ENCODE data around the gene LRIT2.
"Not testable (repeated sequence)": the region's sequence is repeated elsewhere in the genome, so short reads cannot be mapped to it uniquely, and the experiment has no call there.

LRIT2 gene

DNA sequence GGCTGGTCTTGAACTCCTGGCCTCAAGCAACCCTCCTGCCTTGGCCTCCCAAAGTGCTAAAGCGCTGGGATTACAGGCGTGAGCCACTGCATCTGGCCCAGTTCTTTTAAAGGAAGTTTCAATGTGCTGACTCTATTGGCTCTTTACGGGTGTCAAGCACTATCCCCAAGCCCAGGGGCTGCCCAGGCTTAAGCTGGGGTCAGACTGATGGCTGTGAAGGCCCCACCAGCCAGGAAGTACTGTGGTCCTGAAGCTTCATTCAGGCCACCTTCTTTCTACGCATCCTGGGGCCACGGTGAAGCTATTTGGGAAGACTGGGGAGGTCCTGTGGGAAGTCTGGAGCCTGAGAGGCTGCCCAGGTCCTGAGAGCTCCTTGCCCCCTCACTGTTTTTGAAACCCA, 43.7 kb downstream of the LRIT2 start:
- Histone ChIP-seq H3K4me1 (no peaks in the 10 kb centered on the region), H3K9me3 (no peaks in the 10 kb centered on the region), H3K4me3 (no peak overlapping the region), H3K27me3 (peaks cover 0 to 7% of the 10 kb centered on the region in 2 donors), H3K36me3 (no peaks in the 10 kb centered on the region), H3K27ac (no peak overlapping the region)
- DNase-seq, result no peak
- TF ChIP-seq CTCF (IDR thresholded peaks at IDR 0.05), result no peak
- intact Hi-C loops (cut with DNase I; ENCODE audit: low total_unique reads), result no loop called here

DNA sequence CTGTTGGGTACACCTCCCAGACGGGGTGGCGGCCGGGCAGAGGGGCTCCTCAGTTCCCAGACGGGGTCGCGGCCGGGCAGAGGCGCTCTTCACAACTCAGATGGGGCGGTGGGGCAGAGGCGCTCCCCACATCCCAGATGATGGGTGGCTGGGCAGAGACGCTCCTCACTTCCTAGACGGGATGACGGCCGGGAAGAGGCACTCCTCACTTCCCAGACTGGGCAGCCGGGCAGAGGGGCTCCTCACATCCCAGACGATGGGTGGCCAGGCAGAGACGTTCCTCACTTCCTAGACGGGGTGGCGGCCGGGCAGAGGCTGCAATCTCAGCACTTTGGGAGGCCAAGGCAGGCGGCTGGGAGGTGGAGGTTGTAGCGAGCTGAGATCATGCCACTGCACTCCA, 45.0 kb downstream of the LRIT2 start:
- H3K27ac ChIP-seq; intact Hi-C loops (cut with DNase I; ENCODE audit: low total_unique reads); H3K9me3 ChIP-seq; H3K4me3 ChIP-seq; DNase-seq; H3K27me3 ChIP-seq; H3K36me3 ChIP-seq; H3K4me1 ChIP-seq: not testable (repeated sequence)

DNA sequence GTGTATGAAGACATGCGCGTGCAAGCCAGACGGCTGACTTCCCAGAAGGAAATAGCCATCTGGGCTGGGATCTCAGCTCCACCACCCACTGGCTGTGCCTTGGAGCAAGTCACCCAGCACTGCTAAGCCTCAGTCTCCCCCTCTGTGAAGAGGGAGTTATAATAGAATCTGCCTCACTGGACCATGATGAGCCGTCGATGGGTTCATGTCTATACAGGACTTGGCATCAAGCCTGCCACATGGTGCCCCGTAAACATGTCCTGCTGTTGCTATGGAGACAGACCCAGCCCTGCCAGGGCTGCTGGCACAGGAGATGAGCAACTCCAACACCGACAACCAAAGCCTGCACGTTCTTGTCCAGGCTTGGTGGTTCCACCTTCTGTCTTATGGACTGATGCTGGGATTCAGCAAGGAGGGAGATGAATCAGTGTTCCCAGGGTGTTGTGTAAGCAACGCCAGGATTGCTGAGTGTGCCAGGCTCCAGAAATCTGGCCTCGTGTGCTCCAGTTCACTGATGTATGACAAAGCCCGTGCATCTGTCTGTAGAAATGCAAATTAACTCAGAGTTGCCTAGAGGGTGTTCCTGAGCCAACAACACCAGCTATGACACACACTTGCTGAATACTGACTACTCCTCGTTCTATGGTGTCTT, 46.2 kb downstream of the LRIT2 start:
- H3K27ac ChIP-seq, result no peak overlapping the region
- no peak for DNase-seq
- TF ChIP-seq CTCF (IDR thresholded peaks at IDR 0.05), result no peak

DNA sequence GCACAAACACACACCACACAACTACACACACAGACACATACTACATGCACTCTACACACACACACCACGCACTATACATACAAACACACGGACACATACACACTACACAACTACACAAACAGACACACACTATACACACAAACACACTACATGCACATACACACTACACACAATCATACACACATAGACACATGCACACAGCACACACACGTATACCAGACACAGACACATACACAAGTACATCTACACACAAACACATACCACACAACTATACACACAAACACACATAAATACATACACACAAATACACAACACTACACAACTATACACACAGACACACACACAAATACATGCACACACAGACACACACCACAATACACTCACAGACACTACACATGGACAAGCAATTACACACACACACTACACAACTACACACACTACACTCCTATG, 47.2 kb downstream of the LRIT2 start:
- intact Hi-C loops (cut with DNase I; ENCODE audit: low total_unique reads), result no loop called here
- Histone ChIP-seq H3K27ac (no peak overlapping the region), H3K4me3 (no peak overlapping the region), H3K4me1 (no peaks in the 10 kb centered on the region), H3K9me3 (no peaks in the 10 kb centered on the region), H3K36me3 (no peaks in the 10 kb centered on the region), H3K27me3 (no peaks in the 10 kb centered on the region)
- no peak for DNase-seq
- no peak for TF ChIP-seq CTCF (IDR thresholded peaks at IDR 0.05)

More for the DNA sequence above, 46.2 kb downstream of the LRIT2 start:
- no peak overlapping the region for H3K4me3 ChIP-seq
- H3K4me1 ChIP-seq, result no peaks in the 10 kb centered on the region
- no peaks in the 10 kb centered on the region for H3K9me3 ChIP-seq
- intact Hi-C loops (cut with DNase I; ENCODE audit: low total_unique reads), result no loop called here
- no peaks in the 10 kb centered on the region for H3K36me3 ChIP-seq
- H3K27me3 ChIP-seq, result no peaks in the 10 kb centered on the region

GRCh38 chr10:84177541-84178141, 47.7 kb downstream of the LRIT2 start:
- Histone ChIP-seq H3K4me1 (no peaks in the 10 kb centered on the region), H3K36me3 (no peaks in the 10 kb centered on the region), H3K9me3 (no peaks in the 10 kb centered on the region), H3K27me3 (no peaks in the 10 kb centered on the region), H3K4me3 (no peak overlapping the region), H3K27ac (no peak overlapping the region)
- intact Hi-C loops (cut with DNase I; ENCODE audit: low total_unique reads), result no loop called here
- TF ChIP-seq CTCF (IDR thresholded peaks at IDR 0.05), result no peak
- no peak for DNase-seq

GRCh38 chr10:84176836-84177474, 48.4 kb downstream of the LRIT2 start:
- intact Hi-C loops (cut with DNase I; ENCODE audit: low total_unique reads), result no loop called here
- no peak for TF ChIP-seq CTCF (IDR thresholded peaks at IDR 0.05)
- Histone ChIP-seq H3K4me3 (no peak overlapping the region), H3K4me1 (no peaks in the 10 kb centered on the region), H3K27ac (no peak overlapping the region), H3K27me3 (no peaks in the 10 kb centered on the region), H3K36me3 (no peaks in the 10 kb centered on the region), H3K9me3 (no peaks in the 10 kb centered on the region)
- no peak for DNase-seq

Measured in tibial artery (tissue), 4 donors.